Mucosa of rectum (tissue), 2 donors: Measurements from ENCODE around the gene LAMB2.

ENCODE experiments used
- H3K27ac ChIP-seq, 2 donors: one replicate each; pipeline ENCODE4 v1.7.0; 2013; ENCODE audit warnings: inconsistent platforms in 2 of 2, low read depth in 2 of 2, low read length in 2 of 2
- H3K27me3 ChIP-seq, 2 donors: one replicate each; pipeline ENCODE4 v1.7.0; 2013; ENCODE audit warnings: low read length in 2 of 2; ENCODE audit not compliant: control insufficient read depth in 2 of 2, insufficient read depth in 2 of 2
- H3K36me3 ChIP-seq, 2 donors: one replicate each; pipeline ENCODE4 v1.7.0; 2013; ENCODE audit warnings: low read length in 2 of 2; ENCODE audit not compliant: control insufficient read depth in 2 of 2, insufficient read depth in 2 of 2
- H3K4me1 ChIP-seq, 2 donors: one replicate each; pipeline ENCODE4 v1.7.0; 2013; ENCODE audit warnings: low read length in 2 of 2, mild to moderate bottlenecking in 1 of 2; ENCODE audit not compliant: control insufficient read depth in 2 of 2, insufficient read depth in 2 of 2
- H3K4me3 ChIP-seq, 2 donors: one replicate each; pipeline ENCODE4 v1.7.0; 2013; ENCODE audit warnings: low read length in 2 of 2
- H3K9ac ChIP-seq, 2 donors: one replicate each; pipeline ENCODE4 v1.7.0; 2013; ENCODE audit warnings: low read length in 2 of 2, low read depth in 1 of 2, mild to moderate bottlenecking in 1 of 2
- H3K9me3 ChIP-seq, 2 donors: one replicate each; pipeline ENCODE4 v1.7.0; 2013; ENCODE audit warnings: low read length in 2 of 2; ENCODE audit not compliant: control insufficient read depth in 2 of 2
- donor health status: healthy.
- donor health status: Normal muscosa, but diverticular disease.

LAMB2 gene

GRCh38 chr3:49134471-49135265 lies 1.8 kb upstream of the LAMB2 start:
- Histone ChIP-seq H3K27ac (no peak overlapping the region), H3K4me1 (peaks cover 17 to 18% of the 10 kb centered on the region in 2 donors), H3K9me3 (no peaks in the 10 kb centered on the region), H3K27me3 (no peaks in the 10 kb centered on the region), H3K9ac (no peak overlapping the region), H3K36me3 (no peaks in the 10 kb centered on the region), H3K4me3 (no peak overlapping the region)

GRCh38 chr3:49133226-49133951 lies 539 bp upstream of the LAMB2 start:
- no peaks in the 10 kb centered on the region for H3K9me3 ChIP-seq
- peak overlapping the region; percentile 79 to 81 for H3K4me3 ChIP-seq
- H3K27ac ChIP-seq: peak overlapping the region; percentile 71 to 76
- peaks cover 0 to 6% of the 10 kb centered on the region in 2 donors for H3K36me3 ChIP-seq
- H3K27me3 ChIP-seq: no peaks in the 10 kb centered on the region
- peak overlapping the region; percentile 66 to 76 for H3K9ac ChIP-seq
- H3K4me1 ChIP-seq: peaks cover 17 to 18% of the 10 kb centered on the region in 2 donors

GRCh38 chr3:49132073-49132436 lies 795 bp downstream of the LAMB2 start:
- peak overlapping the region; percentile 79 to 81 for H3K4me3 ChIP-seq
- H3K9me3 ChIP-seq: no peaks in the 10 kb centered on the region
- peaks cover 17 to 18% of the 10 kb centered on the region in 2 donors for H3K4me1 ChIP-seq

GRCh38 chr3:49131576-49131975 lies 1.3 kb downstream of the LAMB2 start:
- Histone ChIP-seq H3K4me1 (peaks cover 17 to 18% of the 10 kb centered on the region in 2 donors), H3K4me3 (peak overlapping the region; percentile 79 to 81), H3K36me3 (peaks cover 3 to 8% of the 10 kb centered on the region in 2 donors), H3K9ac (peak overlapping the region in 1 of 2 donors; percentile 66), H3K27me3 (no peaks in the 10 kb centered on the region), H3K27ac (no peak overlapping the region), H3K9me3 (no peaks in the 10 kb centered on the region)

More at GRCh38 chr3:49132073-49132436, 795 bp downstream of the LAMB2 start:
- H3K9ac ChIP-seq: peak overlapping the region; percentile 66 to 76
- H3K27ac ChIP-seq: peak overlapping the region; percentile 71 to 76
- peaks cover 3 to 8% of the 10 kb centered on the region in 2 donors for H3K36me3 ChIP-seq
- no peaks in the 10 kb centered on the region for H3K27me3 ChIP-seq

DNA sequence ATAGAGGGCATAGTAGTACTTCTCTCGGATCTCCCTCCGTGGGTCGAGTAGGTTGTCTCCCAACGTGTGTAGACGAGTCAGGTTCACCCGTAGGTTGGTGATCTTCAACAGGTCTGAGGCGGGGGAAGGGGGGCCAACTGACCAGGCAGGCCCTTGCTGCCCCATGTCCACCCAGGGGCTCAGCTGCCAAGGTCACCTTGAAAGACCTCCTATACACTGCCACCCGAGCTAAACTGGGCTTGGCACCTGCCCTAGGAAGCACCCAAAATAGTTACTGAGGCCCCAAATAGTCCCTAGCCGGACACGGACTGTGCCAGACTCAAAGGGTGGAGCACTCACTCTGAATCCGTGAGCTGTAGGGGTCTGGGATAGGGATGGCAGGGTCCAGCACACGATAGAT lies 1.8 kb downstream of the LAMB2 start:
- no peaks in the 10 kb centered on the region for H3K27me3 ChIP-seq
- H3K27ac ChIP-seq: no peak overlapping the region
- H3K36me3 ChIP-seq: peaks cover 5 to 8% of the 10 kb centered on the region in 2 donors
- H3K9ac ChIP-seq: no peak overlapping the region
- H3K9me3 ChIP-seq: no peaks in the 10 kb centered on the region
- peaks cover 17 to 18% of the 10 kb centered on the region in 2 donors for H3K4me1 ChIP-seq
- H3K4me3 ChIP-seq: no peak overlapping the region

- peaks cover under 1 to 1% of the 10 kb centered on the region in 2 donors for H3K4me1 ChIP-seq
- H3K36me3 ChIP-seq: peaks cover 12 to 34% of the 10 kb centered on the region in 2 donors
- no peaks in the 10 kb centered on the region for H3K27me3 ChIP-seq
- H3K4me3 ChIP-seq: no peak overlapping the region
- H3K9me3 ChIP-seq: no peaks in the 10 kb centered on the region
- H3K27ac ChIP-seq: no peak overlapping the region
- no peak overlapping the region for H3K9ac ChIP-seq
Observed at GRCh38 chr3:49124991-49125670, 7.7 kb downstream of the LAMB2 start.

GRCh38 chr3:49124203-49124602 lies 8.6 kb downstream of the LAMB2 start:
- no peak overlapping the region for H3K27ac ChIP-seq
- H3K9me3 ChIP-seq: no peaks in the 10 kb centered on the region
- peaks cover 9% of the 10 kb centered on the region in 2 donors for H3K4me1 ChIP-seq
- H3K27me3 ChIP-seq: no peaks in the 10 kb centered on the region
- peaks cover 12 to 30% of the 10 kb centered on the region in 2 donors for H3K36me3 ChIP-seq
- no peak overlapping the region for H3K9ac ChIP-seq
- no peak overlapping the region for H3K4me3 ChIP-seq

DNA sequence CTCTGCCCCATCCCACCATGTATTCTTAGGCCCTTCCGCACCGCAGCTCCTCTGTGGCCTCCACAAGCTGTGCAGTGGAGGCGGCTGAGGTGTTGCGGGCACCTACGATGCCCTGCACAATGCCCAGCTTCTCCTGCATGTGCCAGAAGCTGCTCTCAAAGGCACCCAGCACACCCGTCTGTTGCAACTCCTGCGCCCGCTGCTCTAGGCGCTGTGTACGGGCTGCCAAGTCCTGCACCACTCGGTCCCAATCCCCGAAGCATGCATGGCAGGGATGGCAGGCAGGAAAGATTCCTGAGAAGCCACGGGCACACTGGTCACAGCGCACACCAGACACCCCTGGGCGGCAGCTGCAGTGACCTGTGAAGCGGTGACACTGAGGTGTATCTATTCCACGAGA lies 9.2 kb downstream of the LAMB2 start:
- Histone ChIP-seq H3K27me3 (no peaks in the 10 kb centered on the region), H3K27ac (no peak overlapping the region), H3K4me3 (no peak overlapping the region), H3K36me3 (peaks cover 15 to 29% of the 10 kb centered on the region in 2 donors), H3K9me3 (no peaks in the 10 kb centered on the region), H3K9ac (no peak overlapping the region), H3K4me1 (peaks cover 9 to 10% of the 10 kb centered on the region in 2 donors)

GRCh38 chr3:49122886-49123545 lies 9.8 kb downstream of the LAMB2 start:
- Histone ChIP-seq H3K27me3 (no peaks in the 10 kb centered on the region), H3K36me3 (peaks cover 14 to 32% of the 10 kb centered on the region in 2 donors), H3K27ac (no peak overlapping the region), H3K4me3 (no peak overlapping the region), H3K9me3 (no peaks in the 10 kb centered on the region), H3K4me1 (peaks cover 9 to 10% of the 10 kb centered on the region in 2 donors), H3K9ac (no peak overlapping the region)
